NK-92 treated with Interleukin-12 subunit alpha and Interleukin-12 subunit beta, amount 100 ng/mL, for 24 hours (cell line): Measurements from ENCODE around the gene SLC9A7.
A peak's percentile ranks its signal among the peaks of the same experiment; 100 is the strongest.

Experiments
- DNase-seq: peaks from one replicate; lab custom pipeline; 2025; lab: John Stamatoyannopoulos, UW

Gene SLC9A7

DNA sequence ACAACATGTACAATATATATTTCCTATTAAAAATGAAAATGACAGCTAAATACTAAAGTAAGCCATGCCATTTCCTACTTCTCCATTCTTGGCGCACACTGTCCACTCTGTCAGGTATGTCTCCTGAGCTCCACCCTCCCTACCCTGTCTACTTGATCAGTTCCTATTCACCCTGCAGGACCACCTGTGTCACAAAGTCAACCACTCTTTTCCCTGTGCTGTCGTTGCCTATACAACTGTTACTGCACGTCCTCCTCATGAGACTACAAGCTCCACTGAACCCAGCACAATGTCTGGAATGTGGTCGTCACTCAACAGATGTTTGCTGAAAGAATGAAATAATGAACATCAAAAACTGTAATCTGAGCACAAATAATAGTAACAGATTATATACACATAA is 54.9 kb downstream of the SLC9A7 start:
- DNase-seq = no peak

DNA sequence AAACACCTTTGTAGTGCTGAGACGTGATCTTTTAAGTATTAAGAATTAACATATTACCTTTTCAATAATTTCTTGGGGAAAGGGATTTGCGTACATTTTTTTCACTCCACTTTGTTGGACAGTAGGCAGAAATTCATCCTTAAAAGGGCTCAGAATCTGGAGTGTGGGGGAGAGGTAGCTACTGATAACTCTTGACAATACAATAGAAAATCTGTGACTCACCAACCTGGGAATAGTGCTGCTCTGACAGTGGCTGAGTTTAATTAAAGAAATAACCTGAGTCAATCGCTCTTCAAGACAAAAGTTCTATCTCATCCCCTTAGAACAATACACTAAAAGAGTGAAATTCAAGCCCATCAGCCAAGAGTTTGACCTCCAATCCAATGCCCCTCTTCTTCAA is 60.2 kb downstream of the SLC9A7 start:
- no peak for DNase-seq

DNA sequence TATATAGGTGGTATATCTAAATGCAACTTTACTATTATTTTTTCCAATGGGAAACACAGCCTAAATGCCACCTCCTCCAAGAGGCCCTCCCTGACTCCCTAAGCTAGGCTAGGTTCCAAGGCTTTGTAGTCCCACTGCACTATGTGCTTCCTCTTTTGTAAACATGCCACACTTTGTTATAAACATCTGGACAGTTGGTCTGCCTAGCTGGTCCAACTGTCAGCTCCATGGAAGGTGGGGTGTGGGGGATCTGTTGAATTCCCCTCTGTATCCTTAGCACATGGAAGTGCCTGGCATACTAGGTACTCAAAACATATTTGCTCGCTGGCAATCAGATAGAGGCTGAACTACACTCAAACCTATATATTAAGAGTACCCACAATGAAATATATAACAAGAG is 63.4 kb downstream of the SLC9A7 start:
- no peak for DNase-seq

DNA sequence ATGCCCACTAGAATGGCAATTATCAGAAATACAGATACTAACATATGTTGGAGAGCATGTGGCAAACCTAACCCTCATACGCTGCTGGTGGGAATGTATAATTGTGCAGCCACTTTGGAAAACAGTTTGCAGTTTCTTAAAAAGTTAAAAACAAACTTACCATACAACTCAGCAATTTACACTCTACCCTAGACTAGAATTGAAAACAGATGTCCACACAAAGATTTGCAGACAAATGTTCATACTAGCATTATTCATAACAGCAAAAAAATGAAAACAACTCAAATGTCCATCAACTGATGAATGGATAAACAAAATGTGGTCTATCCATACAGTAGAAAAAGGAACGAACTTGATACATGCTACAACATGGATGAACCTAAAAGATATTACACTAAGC is 64.4 kb downstream of the SLC9A7 start:
- no peak for DNase-seq

DNA sequence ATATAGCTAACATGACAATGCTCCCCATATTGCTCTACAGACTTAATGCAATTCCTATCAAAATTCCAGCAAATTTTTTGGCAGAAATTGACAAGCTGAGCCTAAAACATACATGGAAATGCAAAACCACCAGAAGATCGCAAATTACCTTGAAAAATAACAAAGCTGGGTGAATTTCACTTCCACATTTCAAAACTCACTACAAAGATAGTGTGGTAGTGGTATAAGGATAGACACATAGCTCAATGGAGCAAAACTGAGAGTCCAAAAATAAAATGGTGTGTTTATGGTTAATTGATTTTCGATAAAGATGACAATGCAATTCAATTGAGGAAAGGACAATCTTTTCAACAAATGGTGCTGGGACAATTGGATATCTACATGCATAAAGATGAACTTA is 65.8 kb downstream of the SLC9A7 start:
- DNase-seq = no peak

DNA sequence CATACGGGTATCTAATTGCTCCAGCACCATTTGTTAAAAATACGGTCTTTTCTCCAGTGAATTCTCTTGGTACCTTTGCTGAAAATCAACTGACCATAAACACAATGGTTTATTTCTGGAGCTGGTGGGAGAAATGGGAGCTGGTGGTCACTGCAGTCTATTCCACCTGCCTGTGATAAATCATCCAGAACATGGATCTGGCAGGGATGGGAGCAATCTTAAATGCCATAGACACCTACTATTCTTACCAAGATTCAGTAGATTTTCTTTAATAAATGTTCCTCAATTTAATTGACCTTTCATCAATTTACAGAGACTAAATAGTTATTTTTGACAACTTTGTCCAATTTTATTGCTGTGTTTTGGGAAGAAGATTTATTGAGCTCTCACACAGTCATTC is 68.1 kb downstream of the SLC9A7 start:
- DNase-seq = no peak

DNA sequence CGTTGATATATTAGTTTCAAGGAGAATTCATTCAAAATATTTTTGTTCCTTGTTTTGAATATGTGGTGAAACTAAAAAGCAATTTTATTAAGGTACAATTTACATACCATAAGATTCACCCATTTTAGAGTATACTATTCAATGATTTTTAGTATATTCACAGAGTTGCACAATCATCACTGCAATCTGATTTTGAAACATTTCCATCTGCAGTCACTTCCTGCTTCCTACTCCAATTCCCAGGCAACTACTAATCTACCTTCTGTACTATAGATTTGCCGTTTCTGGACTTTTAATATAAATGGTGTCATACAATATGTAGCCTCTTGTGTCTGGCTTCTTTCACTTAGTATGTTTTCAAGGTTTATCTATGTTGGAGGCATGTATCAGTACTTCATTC is 71.3 kb downstream of the SLC9A7 start:
- no peak for DNase-seq

DNA sequence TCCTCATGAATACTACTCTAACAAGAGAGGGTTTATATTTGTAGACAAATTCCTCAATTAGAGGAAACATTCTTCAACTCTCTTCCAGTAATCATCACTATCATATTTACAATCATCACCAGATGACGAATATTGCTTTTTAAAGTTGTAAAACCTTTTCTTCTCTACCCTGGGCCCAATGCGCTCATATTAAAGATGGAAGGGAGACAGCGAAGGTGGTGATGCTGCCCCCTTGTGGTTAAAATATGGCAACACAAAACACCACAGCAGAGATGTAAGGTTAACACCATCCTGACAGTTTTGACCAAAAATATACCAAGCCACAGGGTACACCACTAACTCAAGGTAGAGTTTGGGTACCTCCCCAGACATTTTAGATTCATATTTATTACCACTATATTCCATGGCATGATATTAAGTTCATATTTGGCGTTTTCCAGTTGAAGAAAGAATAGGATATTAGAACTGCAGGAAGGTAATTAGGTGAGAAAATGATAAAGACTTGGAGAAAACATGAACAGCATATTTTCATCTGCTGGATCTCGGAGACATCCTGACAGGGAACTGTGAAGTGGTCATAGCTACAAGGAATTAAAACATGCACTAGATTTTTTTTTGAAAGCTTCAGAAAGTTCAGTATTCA is 72.8 kb downstream of the SLC9A7 start:
- peak; percentile 6 for DNase-seq

DNA sequence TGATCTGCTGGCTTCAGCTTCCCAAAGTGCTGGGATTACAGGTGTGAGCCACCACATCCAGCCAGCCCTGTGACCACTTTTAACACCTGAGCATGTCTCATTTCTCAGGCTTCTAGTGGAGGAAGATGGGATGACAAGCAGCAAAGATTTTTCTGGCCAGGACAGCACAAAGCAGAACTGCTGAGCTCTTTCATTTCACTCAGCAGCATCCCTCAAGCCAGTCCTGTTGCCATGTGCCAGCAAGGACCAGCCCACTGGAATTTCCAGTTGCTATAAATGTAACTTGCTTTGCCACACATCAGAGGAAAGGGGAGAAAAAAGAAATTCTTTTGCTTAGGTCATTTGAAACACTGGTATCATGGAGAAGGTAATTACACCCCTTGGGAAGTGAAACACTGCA is 75.9 kb downstream of the SLC9A7 start:
- DNase-seq = no peak

DNA sequence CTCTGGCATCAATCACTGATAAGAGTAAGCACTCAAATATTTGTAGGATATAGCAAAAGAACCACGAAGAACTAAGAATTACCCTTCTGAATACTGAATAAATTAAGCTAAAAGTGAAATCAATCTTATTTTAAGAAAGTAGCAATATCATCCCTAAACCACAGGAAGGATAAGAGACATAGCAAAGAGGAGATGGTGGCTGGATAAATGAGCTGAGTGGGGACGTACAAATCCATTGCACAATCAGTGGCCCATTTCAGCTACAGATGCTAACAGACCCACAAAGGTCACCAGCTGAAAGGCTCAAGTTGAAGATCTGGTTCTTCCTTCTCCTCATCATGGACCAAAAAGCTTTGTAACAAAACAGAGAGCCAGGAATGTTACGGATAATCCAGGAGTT is 77.1 kb downstream of the SLC9A7 start:
- no peak for DNase-seq

DNA sequence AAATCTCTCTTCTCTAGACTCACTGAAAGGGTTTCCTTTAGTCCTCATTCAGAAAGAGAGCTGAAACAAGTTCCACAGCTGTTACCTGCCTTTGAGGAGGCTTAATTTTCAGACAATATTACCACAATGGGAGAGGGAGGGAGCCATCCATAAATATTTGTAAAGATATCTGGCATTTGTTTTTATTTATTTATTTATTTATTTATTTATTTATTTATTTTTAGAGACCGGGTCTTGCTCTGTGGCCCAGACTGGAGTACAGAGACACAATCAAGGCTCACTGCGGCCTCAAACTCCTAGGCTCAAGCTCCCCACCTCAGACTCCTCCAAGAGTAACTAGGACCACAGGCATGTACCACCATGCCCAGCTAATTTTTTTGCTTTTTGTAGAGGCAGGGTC is 80.7 kb downstream of the SLC9A7 start:
- DNase-seq = no peak

DNA sequence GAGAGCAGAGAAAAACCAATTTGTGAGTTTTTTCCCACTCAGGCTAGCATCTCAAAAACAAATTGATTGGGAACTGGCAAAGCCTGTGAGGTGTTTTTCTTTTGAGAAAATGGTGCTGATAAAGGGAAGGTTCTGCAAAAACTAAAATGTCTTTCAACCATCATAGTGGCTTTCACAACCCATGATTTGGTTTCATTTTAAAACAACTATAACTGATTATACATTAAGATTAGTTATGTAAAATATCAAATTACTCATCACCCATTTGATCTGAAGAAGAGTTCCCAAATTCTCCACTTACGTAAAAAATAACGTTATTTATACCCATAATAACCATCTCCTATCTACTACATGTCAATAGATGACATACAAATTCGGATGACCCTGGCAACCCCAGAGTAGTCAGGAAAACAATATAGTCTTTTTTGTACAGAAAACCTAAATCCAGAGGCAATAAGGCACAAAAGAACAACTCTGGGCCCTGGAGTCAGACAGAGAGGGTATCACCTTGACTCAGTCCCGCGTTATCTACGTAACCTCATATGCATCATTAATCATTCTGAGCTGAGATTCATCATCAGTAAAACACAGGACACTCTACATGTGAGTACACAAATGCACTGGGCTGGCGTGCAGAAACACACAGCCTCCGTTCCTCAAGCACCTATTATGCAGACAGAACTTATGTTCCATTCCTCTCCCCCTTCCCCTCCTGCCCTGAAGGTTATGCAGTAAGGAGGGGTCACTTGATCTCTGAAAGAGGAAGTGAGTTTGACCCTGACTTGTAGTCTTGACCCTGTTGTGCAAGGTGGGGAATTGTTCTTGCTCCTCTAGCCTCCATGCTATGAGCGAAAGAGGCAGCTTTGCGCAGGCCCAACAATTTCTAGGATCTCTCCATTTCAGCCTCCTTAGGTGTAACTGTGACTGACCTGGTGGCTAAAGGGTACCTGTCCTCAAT is 82.2 kb downstream of the SLC9A7 start:
- DNase-seq = no peak

DNA sequence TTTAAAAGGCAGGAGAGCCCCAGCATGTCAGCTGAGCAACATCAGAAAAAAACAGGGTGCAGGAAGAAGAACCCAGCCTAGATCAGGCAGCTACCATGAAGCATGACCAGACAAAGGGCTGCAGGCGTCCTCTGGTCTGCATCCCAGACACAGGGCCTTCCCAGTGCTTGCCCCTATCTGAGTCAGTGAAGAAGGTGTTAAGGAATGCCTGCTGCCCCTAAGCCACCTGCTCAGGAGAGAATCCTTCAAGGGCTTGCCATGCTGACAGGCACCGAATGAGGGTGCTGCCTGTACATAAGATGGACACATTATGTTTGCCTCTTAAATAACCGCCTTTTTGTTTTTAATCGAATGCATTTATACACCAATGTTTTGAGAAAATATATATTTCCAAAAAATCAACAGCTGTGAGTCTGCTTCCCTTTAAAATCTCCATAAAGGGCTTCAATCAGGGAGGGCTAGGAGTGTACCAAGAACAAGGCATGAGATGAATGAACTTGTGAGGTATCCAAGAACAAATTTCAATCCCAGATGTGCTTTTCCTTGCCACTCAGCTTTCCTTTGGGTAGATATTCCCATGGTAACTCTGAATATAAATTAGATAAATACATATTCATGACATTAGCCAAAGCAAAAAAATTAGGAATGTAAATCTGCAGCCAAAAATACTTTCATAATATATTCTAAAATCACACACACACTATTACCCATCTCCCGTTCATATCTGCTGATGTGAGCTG is 85.1 kb downstream of the SLC9A7 start:
- DNase-seq = no peak

DNA sequence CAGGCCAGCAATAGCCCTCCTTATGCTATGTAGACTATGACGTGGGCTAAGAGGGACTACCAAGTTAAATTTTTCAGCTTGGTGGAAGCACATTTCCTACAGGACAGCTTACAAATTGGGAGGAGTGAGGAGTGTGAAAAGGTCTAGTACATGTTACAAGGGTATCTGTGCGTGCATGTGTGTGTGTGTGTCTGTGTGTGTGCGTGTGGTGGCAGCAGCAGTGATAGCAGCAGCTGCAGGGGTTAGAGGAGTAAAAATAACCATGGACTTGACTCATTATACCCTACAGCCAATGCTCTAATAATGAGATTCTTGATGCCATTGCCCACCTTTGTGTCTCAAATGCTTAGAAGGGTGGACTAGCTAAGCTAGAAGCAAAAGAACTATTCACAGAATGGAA is 88.6 kb downstream of the SLC9A7 start:
- no peak for DNase-seq

DNA sequence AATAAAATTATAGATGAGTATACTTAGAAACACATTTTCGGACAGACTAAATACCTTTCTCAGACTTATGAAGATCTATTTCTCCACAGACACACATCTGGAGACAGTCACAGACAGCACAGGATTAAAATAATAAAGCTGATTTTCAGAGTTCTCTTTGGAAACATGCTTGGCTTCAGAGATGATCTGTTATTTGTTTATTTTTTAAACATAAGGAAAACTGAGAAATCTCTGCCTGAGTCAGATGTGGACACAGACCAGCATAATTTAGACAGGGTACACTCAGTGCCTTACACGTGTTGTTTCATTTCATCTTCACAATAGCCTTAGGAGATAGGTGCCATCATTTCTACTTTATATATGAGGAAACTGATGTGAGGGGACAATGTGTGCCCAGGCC is 92.1 kb downstream of the SLC9A7 start:
- no peak for DNase-seq

DNA sequence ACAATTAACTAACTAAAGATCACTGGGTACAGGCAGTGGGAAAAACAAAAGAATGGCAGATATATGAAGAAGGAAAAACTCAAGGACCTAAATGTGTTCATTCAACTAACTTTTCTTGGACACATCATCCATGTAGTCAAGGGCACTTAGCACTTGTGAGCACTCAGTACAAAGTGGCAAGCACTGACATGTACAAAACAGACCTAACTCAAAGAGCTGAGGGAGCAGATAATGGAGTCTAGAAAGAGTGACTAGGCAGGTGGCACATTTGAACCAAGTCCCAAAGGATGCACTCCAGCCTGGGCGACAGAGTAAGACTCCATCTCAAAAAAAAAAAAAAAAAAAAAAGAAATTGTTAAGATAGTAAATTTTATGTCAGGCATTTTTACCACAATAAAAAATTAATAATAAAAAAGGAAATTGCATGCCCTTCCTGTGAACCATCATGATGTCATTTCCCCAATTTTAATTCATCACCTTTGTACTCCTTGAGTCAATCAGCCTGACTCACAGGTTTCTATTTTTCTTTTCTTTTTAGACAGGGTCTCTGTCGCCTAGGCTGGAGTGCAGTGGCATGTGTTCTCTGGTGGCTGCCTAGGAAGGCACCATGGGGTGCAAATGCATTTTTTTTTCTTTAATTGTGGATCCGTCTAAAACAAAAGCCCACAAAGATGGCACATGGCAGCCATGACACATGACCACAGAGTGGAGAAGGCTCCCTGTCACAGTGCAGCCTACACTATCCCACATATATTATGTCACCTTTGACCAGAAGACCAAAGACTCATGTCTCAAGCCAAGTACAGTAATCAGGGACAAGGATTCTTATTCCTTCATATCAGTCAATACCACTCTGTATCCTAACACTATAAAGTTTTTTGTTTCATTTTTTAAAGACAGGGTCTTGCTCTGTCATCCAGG is 93.4 kb downstream of the SLC9A7 start:
- DNase-seq = no peak

DNA sequence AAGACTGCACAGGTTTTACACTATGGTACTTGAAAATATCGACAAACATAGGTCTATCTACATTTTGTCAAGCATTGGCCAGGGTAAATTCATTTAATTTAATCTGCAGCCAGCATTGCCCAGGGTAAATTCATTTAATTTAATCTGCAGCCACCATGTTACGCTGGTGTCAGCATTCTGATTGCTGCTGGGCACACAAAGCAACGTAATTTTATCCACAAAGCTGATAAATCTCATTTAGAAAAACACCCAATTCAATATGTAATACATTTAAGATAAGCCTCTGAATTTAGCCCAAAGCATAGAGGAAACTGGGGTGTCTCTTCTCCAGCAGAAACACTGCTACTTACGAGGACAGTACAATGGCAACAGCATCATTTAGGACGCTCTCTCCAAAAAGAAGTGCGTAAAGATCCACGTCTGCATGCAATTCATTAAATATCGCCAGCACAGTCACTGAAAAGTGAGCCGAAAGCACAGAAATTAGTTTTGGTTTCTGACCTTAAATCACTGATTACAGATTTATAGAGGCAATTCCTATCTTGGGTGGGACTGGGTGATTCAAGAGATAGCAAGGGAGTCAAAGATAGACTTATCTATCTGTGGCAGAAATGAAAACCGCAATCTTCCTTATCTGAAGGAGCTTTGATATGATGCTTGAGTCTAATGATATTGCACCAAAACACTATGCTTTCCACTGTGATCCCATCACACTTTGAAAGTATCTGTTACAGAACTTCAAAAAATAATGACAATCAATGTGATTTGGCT is 96.5 kb downstream of the SLC9A7 start:
- no peak for DNase-seq

DNA sequence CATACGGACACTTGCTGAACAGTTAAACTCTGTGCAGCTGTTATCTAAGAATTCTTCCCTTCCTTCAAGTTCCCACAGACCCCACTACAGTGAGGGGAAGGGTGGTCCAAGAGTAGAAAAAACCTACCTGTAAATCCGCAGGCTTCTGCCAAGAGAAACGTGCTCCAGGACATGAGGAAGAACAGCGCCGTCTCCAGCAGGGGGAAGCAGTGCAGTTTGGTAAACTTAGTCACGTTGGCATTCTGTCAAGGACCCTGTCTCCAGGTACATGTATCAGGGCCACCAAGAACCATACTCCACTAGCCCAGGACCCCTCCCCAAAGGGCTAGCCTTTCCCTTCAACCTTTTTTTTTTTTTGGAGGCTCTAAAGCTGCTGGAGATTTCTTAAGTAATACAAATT is 105.4 kb downstream of the SLC9A7 start:
- no peak for DNase-seq

DNA sequence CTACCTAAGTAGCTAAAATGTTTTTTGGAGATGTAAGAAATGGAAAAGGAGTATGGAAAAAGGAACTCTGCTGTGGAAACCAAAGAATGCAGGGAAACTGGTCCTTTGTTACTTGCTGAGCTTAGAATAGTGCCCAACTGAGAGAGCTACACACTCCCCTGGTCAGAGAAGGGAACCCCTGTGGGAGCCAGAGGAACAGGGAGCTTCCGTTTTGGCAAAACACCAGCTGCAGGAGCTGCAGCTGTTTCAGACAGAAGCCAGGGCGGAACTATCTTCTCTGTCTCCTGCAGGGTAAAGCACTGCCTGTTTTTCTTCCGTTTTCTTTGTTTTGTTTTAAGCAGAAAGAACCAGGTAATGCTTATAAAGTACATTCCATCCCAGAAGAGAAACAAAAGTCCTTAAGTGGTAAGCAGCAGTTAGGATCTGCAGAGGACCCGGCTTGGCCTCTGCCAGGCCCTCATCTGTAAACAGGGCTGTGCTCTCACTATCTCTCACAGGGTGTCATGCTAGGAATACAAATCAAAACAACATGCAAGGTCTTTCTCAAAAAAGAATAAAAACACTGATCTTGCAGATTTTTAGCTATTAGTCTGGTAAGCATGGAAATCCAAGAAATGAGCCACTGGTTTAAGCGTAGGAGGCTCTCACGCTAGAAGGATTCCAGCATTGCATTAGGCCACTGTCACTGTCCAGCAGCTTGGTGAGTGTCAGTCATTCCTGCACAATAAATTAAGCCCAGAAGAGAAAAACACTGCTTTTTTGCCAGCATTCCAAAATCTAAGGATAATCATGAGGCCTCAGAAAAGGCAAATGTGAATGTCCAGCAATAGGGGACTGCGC is 109.3 kb downstream of the SLC9A7 start:
- no peak for DNase-seq

DNA sequence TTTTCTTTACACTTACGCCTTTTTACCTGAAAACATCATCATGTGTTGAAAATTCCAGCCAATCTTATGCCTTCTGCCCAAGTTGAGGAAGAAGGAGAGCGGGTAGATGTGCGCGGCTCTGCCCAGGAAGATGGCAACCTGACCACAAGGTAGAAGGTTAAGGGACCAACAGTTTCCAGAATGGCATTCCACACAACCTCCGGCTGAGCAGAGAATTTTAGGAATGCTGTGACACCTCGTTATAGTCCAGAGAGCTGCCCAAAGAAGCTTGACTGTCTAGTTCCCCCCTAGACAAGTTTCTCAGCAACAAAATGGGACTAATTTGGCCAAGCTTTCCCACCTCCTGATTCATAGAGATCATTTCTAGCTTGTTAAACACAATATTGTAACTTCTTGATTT is 110.3 kb downstream of the SLC9A7 start:
- no peak for DNase-seq
